Fibroblast of villous mesenchyme (primary cell): ENCODE data around the gene PHGDH. TPM values are rescaled to one million over a fixed set of nuclear protein-coding genes. Genes with fewer than 3 reads are reported as not detected.
A peak's percentile ranks its signal among the peaks of the same experiment; 100 is the strongest.

Experiments
- DNase-seq: peaks from one replicate; pipeline ENCODE4 v3.0.0-alpha.2; 2010; ENCODE audit warnings: low read depth
- H3K4me3 ChIP-seq: 2 replicates; pipeline ENCODE4 v1.5.1; 2011; ENCODE audit warnings: low read depth, mild to moderate bottlenecking, low read length
- total RNA-seq: library from RNA; depleted of rRNA; stranded (reverse); fragments of >200 nt; gene quantifications from 2 replicates; pipeline ENCODE4 v1.2.3, GENCODE V29; 2012
- TF ChIP-seq, protein P1 (sequence below): IDR thresholded peaks from 2 replicates; pipeline ENCODE4 v1.5.1; 2012; ENCODE audit warnings: low read depth, mild to moderate bottlenecking, low read length; ENCODE audit not compliant: insufficient read depth

PHGDH gene
- total RNA-seq, 1 donor: 80.7 TPM

GRCh38 chr1:119742677-119743076 is 30.9 kb downstream of the PHGDH start:
- TF ChIP-seq, protein P1, sequence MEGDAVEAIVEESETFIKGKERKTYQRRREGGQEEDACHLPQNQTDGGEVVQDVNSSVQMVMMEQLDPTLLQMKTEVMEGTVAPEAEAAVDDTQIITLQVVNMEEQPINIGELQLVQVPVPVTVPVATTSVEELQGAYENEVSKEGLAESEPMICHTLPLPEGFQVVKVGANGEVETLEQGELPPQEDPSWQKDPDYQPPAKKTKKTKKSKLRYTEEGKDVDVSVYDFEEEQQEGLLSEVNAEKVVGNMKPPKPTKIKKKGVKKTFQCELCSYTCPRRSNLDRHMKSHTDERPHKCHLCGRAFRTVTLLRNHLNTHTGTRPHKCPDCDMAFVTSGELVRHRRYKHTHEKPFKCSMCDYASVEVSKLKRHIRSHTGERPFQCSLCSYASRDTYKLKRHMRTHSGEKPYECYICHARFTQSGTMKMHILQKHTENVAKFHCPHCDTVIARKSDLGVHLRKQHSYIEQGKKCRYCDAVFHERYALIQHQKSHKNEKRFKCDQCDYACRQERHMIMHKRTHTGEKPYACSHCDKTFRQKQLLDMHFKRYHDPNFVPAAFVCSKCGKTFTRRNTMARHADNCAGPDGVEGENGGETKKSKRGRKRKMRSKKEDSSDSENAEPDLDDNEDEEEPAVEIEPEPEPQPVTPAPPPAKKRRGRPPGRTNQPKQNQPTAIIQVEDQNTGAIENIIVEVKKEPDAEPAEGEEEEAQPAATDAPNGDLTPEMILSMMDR: no peak
- no peak overlapping the region for H3K4me3 ChIP-seq
- no peak for DNase-seq

DNA sequence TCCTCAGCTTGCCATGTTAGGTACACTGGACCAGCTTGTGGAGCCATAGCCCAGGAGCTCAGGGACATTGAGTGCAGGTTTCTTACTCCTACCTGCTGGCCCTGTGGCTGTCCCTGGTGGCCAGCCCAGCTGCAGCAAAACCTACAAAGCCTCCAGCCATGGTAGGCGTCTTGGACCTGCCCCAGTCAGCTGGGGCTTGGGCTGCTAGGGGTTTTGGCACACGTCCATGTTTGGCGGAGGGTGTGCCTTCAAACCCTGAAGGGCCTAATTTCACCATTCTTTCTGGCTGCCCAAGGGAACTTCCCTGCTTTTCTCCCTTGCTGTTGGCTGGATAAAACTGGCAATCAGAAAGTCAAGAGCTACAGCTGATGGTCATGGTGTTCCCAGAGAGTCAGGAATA is 31.6 kb downstream of the PHGDH start:
- DNase-seq: no peak
- H3K4me3 ChIP-seq: no peak overlapping the region
- TF ChIP-seq, protein P1: no peak

- no peak overlapping the region for H3K4me3 ChIP-seq
- DNase-seq: peak; percentile 80
- TF ChIP-seq, protein P1: peak; percentile 87
These were observed 32.3 kb downstream of the PHGDH start for GRCh38 chr1:119743776-119744597.

DNA sequence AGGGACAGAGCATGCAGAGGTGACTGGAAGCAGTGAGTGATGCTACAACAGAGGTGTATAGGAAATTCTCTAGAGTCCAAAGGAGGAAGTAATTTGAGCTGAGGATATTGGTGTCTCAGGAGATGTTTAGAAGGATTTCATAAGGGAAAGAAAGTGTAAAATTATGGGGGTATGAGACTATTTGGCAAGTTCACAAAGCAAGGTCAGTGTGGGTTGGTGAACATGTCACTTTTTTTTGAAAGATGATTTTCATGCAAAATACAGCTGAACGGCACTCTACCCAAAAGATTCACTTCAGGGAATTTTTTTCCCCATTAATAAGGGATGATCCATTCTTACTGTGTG is 32.8 kb downstream of the PHGDH start:
- DNase-seq: no peak
- TF ChIP-seq, protein P1: no peak

GRCh38 chr1:119745034-119745433 is 33.3 kb downstream of the PHGDH start:
- DNase-seq: no peak
- no peak overlapping the region for H3K4me3 ChIP-seq
- TF ChIP-seq, protein P1: no peak

More for the DNA sequence above, 32.8 kb downstream of the PHGDH start:
- no peak overlapping the region for H3K4me3 ChIP-seq

GRCh38 chr1:119747451-119747850 is 35.7 kb downstream of the PHGDH start:
- no peak overlapping the region for H3K4me3 ChIP-seq
- TF ChIP-seq, protein P1: no peak
- peak; percentile 65 for DNase-seq

GRCh38 chr1:119748040-119748439 is 36.3 kb downstream of the PHGDH start:
- H3K4me3 ChIP-seq: no peak overlapping the region
- no peak for DNase-seq
- TF ChIP-seq, protein P1: no peak
